GM12892 (cell line): ENCODE results near the gene PLXNB2.

Experiments
- POLR2A ChIP-seq: IDR thresholded peaks from 2 replicates; pipeline ENCODE4 v1.6.1; 2011; ENCODE audit warnings: low read depth, low read length, control low read depth
- TAF1 ChIP-seq: IDR thresholded peaks from 2 replicates; pipeline ENCODE4 v1.6.1; 2011; ENCODE audit warnings: low read depth, mild to moderate bottlenecking, control low read depth, low read length, borderline replicate concordance

DNA sequence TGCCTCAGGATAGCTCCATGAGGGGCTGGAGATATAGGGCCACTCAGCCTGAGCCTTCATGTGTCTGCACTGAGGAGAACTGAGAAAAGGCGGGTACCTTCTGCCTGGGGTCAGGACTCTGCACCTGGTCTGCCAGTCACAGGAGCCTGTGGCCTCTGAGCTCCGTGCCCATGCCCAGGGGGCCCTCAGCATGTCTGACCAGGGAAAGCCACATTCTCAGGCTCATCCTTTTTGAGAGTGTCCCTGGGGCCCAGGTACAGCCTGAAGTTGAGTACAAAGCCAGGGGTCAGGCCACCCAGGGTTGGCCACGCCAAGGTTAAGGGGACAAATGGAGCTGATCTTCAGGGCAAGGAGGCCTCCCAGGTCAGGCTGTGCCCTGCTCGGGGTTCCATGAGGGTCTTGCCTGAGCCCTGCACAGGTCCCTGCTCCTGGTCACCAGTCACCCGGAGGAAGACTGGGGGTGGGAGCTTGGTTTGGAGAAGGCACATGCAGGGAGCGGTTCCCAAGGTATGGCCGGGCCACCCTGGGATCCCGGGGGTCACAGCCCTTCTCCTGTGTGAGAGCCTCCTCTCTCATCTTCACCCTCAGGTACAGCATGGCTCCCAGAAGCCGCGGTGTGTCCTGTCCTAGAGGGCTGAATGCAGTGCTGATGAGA lies 13.4 kb upstream of the PLXNB2 start:
- TF ChIP-seq POLR2A = no peak
- TF ChIP-seq TAF1 = no peak
